Erythroblast (primary cell): ENCODE data around the gene METTL1.

Source experiments
- GATA1 ChIP-seq: IDR thresholded peaks from 2 replicates; pipeline ENCODE4 v1.6.1; 2011; ENCODE audit warnings: low read depth, mild to moderate bottlenecking, control low read depth, low read length, moderate library complexity
- POLR2A ChIP-seq: IDR thresholded peaks from 2 replicates; pipeline ENCODE4 v1.6.1; 2011; ENCODE audit warnings: mild to moderate bottlenecking, low read length

GRCh38 chr12:57781801-57782200, 9.9 kb upstream of the METTL1 start:
- TF ChIP-seq POLR2A (no peak), GATA1 (no peak)
